Fibroblast of skin of back (primary cell): ENCODE data around the gene MYO1D.
A peak's percentile ranks its signal among the peaks of the same experiment; 100 is the strongest.
"Not testable (repeated sequence)": the region's sequence is repeated elsewhere in the genome, so short reads cannot be mapped to it uniquely, and the experiment has no call there.

ENCODE experiments used
- DNase-seq: peaks from one replicate; pipeline ENCODE4 v3.0.0-alpha.2; 2013

Gene MYO1D

DNA sequence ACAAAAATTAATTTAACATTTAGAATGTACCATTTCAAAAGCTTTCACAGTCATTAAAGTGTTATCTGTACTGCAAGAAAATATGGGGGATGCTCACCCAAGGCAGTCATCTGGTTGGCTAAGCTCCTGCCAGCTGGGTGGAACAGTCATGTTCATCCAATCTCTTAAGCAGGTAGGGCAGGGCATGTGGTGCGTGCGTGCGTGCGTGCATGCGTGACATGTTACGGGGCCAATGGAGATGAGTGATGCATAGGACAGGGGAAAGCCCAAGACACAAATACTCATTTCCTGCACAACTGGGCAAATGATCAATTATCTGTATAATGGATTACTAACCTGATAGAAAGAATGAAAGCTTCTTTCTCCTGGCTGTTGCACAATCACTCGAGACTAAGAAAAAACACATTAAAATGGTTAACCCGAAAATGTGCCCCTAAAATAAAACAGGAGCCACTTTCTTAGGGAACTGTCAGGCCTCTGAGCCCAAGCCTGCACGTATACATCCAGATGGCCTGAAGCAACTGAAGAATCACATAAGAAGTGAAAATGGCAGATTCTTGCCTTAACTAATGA lies 104.4 kb downstream of the MYO1D start:
- no peak for DNase-seq

DNA sequence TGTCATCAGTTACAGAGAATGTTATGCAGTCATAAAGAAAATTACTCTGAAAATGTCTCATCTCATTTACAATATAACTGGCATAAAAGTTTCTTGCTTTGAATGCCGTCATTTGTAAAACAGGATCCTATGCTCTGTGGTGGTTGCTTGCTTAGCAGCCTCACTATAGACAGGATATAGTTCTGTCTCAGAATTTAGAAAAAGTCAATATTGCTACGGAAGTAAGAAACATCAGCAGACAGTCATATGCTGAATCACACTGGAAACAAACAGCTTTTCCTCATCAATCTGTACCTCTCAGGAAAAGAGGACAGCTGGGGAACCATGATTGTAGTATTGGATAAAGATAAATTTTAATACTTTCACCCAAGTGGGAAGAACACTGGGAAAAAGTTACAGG lies 105.5 kb downstream of the MYO1D start:
- peak; percentile 25 for DNase-seq

DNA sequence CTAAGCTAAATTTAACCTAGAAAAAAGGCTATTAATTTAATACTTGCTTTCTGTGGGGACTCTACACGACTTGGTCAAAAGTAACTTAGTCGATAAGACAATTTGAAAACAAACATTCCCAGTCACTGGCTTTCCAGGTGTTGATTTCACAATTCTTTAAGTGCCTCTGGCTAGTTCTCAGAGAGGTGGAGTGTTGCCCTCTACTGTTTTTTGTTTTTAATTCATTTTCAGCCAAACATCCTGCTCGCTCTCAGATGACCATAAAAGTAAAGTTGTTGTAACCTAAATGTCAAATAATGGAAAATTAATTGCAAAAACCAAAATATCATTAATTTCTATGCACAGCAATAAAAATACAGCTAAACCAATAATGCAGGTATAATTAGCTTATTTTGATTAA lies 107.1 kb downstream of the MYO1D start:
- DNase-seq, result no peak

DNA sequence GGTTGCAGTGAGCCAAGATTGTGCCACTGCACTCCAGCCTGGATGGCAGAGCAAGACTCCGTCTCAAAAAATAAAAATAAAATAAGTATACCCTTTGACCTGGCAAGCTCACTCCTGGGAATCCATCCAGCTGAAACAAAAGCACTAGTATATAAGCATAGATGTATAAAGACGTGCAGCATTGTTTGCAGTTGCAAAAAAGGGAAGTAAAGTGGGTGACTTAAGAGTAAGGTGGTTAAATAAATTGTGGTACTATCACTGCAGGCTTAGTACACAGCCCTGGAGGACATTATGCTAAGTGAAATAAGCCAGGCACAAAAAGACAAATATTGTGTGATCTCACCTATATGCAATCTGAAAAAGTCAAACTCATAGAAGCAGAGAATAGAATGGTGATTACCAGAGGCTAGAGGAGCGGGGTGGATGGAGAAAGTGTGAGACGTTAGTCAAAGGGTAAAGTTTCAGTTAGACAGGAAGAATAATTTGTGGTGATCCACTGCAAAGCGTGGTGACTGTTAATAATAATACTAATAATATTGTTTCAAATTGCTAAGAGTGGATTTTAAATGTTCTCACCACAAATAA lies 113.0 kb downstream of the MYO1D start:
- no peak for DNase-seq

DNA sequence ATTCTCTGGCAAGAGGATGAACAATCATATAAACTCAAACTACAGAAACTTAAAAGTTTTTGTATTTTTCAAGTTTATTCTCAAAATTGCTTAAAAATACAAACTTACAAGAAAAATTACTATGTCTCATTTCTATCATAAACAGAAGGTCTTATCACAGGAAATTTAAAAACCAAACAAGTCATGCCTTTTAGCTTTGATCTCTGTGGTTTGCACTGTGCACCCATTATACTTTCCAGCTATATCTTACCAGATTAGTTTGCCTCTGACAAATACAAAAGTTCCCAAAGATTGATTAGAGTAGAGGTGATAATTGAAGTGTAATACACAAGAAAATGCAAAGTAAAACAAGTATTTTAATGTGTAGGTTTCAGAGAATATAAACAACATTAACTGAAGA lies 117.4 kb downstream of the MYO1D start:
- no peak for DNase-seq

DNA sequence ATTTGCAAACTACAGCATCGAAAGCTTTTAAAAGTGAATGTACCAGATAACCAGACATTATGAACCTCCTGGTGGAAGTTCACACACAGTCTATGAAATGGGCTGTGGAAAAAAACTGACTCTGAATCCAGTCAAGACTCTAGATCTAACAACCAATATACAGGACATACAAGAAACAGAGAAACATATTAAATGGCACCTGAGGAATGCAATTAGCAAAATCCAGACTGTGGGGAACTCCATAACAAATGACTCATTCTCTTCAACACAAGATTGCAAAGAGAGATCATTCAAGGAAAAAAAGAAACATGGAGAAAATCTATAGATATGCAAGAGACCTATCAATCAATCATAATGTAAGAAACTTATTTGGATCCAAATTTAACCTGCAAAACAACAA lies 119.0 kb downstream of the MYO1D start:
- no peak for DNase-seq

DNA sequence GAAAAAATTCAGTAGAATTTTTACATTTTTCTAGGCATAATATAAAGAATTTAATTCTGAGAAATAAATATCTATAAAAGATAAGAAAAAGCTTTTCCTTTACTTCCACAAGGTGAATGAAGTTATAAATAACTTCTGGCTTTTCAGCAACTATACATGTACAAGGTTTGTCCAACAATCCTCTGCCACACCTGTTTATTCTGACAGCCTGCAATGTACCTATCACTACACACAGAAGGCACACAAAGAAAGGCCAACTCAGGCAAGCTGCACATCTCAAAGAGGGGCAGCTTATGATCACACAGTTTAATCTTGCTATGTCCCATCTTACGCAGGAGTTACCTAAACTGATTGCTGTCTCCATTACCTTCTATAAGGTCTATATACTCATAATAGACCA lies 120.2 kb downstream of the MYO1D start:
- DNase-seq, result no peak

DNA sequence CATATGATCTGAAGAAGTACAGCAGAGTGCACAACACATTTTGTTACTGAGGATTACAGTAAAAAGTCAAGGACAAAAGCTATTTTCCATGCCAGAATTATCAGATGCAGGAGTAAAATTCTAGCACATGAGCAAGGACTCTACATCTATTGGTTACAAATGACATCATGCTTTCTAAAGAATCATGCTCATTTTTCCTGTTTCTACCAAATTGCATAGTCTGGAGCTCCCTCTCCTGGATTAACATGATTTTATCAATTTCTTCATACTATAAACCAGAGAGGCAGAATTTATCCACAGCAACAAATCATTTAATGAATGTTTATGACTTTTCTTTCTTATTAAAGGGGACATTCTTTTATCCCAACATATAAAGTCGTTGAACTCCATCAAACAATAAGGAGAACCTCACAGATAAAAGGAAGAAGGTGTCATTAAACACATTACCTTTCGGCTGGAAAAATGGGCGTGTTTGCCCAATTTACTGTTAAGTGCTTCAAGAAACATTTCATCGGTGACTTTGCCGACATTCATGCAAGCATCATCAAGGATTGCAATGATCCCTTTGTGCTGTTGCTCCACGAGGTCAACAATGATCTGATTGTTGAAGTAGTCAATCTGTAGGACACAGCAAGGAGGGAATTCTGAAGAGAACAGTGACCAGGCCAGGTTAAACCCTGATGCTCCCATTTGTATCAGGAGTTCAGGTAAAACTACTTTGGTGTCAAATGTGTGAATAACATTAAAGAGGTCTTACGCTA lies 121.7 kb downstream of the MYO1D start:
- DNase-seq, result peak; percentile 77

DNA sequence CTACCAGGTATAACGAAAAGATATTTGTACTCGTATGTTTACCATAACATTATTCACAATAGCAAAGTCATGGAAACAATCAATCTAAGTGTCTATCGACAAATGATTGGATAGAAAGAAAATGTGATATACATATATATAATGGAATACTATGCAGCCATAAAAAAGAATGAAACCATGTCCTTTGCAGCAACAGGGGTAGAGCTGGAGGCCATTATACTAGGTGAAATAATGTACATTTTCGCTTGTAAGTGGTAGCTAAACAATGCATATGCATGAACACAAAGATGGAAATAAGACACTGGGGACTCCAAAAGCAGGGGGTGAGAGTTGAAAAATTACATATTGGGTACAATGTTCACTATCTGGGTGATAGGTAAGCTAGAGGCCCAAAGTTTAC lies 124.0 kb downstream of the MYO1D start:
- DNase-seq, result no peak

DNA sequence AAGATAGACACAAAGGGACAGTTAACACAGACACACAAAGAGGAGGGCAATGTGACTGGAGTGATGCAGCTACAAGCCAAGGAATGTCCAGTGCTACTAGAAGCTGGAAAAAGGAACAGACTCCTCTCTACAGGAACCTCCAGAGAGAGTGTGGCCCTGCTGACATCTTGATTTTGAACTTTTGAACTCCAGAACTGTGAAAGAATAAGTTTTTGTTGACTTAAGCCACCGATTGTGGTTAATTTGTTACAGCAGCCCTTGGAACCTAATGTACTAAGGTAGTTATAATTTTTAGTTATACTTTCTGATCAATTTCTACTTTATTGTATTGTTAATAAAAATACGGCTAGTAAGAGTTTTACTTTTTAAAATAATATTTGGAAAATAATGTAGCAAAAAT lies 129.1 kb downstream of the MYO1D start:
- DNase-seq, result no peak

DNA sequence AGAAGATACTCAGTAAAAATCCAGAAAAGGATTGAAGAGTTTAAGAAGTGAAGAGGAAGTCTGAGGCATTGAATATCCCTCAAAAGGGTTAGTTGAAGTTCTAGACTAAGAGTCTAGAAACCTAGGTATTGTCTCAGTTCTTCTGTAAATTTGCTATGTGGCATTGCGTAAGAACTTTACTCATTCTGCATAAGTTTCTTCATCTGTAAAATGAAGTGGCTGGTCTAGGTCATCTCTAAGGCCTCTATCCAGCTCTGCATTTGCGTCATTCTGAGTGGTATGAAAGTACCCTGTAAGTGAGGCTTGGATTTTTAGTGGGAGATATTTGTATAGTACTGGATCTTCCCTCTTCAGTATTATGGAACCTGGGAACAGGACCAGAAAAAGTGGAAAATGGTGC lies 130.2 kb downstream of the MYO1D start:
- DNase-seq, result no peak

DNA sequence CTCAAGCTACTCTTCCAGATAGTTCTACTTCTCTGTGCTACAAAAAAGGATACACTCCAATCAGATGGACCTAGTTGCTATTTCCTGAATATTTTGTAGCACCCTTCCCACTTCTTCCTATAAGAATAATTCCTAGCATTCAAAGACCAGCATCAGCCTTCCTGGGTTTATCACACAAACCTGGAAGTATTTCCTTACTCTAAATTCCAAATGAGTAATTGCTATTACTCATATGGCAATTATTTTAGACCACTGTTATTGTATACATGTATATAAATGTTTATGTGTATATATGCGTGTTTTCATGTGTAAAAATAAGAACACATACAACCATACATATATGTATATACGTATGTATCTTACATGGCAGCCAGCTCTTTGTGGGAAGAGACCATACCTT lies 130.6 kb downstream of the MYO1D start:
- peak; percentile 4 for DNase-seq

DNA sequence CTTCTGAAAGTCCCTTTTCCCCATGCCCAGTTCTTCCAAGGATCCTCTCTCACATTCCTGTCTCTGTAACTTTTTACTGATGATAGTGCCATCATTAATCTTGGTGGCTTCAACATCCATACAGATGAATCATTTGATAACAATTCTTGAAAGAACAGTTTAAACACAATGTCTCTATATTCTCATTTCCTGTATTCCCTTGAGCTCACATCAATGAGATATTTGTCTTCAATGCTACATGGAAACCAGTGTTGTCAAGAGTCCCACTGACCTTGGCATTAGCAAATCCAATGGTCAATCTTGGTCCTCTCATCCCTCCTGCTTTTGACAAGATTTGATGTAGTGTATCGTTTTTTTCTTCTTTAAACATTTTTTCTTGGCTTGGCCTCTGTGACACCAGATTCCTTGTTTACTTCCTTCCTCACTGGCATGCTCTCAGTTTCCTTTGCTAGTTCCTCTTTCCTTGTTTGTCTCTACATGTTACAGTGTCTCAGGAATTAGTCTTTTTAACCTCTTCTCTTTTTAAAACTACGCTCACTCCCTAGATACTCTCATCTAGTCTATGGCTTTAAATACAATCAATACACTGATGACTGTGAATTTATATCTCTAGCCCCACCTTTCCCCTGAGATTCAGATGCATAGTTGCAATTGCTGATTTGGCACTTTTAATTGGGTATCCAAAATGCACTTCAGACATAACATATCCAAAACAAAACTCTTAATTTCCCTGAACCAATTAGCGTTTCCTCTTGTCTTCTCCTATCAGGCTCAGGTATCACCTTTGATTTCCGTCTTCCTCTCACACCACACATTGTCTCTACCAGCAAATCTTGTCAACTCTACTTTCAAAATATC lies 134.0 kb downstream of the MYO1D start:
- DNase-seq, result peak; percentile 45

DNA sequence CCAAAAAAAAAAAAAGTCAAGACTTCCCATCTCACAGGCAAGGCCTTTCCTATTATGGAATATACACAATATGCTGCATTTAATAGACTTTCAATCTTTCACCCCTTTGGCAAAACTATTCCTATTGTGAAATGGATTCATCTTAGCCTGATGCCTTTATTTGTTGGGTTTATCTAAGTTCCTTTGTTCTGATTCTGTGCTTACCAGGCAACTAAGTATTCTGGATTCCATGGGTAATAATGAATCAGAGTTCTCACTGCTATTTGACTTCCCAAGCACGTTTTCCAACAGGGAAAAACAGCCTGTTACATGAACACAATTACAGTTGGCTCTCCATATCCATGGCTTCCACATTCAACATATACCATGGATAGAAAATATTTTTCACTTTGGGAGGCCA lies 135.5 kb downstream of the MYO1D start:
- DNase-seq, result no peak

DNA sequence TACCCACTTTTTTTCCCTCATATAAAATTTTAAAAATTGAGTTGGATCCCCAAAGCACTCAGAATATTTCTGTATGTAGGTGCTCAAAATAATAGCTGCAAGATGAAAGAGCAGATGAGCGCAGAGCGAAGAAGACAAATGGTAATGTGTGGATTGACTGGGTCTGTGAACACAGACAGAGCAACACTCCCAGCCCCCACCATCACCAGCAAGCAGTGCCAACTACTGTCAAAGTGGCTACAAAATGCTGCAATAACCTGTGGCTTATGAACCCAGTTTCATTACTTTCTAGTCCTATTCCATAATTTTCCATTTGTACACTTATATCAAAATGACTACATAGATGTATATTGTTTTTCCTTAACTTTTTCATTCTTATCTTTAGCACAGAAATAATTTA lies 137.2 kb downstream of the MYO1D start:
- no peak for DNase-seq

DNA sequence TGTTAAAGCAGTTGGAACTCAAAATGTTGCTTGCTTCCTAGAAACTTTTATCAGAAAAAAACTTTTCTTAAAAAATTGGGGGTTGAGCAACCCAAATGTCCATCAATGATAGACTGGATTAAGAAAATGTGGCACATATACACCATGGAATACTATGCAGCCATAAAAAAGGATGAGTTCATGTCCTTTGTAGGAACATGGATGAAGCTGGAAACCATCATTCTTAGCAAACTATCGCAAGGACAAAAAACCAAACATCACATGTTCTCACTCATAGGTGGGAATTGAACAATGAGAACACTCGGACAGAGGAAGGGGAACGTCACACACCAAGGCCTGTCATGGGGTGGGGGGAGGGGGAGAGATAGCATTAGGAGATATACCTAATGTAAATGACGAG lies 137.8 kb downstream of the MYO1D start:
- not testable (repeated sequence) for DNase-seq

DNA sequence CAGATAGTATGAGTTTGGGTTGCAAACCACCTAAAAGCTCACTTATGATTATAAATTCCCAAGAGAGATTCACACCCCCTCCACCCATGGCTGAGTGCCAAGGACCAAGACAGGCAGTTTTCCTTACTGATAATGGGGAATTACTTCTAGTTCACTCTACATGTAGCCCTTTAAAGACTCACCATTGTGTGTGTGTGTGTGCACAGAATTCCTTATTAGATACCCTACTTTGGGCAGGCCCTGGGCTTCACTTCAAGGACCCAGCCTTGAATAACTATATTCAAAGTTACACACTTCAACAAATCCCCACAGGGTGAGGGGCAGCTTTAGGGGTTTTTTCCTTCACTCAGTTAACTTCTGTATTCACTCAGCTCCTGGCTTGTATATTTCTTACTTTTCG lies 143.5 kb downstream of the MYO1D start:
- no peak for DNase-seq

DNA sequence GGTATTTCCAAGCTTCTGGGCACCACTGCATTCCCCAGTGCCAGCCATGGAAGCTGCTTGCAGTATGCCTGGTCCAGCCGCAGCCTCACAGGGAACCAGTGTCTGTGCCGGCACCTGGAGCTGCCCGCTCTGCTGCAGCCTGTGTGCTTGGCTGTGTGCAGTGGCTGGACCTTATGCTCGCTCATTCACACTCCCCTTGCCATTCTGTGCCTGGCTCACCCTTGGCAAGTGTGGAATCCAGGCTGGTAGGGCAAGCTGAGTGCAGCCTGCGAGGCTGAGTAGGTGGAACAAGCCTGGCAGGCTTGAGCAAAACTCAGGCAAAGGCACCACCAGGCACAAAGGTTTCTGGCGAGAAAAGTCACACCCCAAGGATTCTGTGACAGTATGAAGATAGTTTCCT lies 144.0 kb downstream of the MYO1D start:
- DNase-seq, result no peak

DNA sequence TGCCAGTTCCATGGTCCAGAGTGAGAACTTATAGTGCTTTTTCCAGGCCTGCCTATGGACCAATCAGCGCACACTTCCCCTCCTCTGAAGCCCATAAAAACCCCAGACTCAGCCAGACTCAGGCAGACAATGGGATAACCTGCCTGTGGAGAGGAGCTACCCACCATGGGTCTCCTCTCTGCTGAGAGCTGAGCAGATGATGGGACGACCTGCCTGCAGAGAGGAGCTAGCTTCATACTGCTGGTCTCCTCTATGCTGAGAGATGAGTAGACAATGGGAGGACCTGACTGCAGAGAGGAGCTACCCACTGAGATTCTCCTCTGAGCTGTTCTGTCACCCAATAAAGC lies 144.7 kb downstream of the MYO1D start:
- DNase-seq, result no peak

DNA sequence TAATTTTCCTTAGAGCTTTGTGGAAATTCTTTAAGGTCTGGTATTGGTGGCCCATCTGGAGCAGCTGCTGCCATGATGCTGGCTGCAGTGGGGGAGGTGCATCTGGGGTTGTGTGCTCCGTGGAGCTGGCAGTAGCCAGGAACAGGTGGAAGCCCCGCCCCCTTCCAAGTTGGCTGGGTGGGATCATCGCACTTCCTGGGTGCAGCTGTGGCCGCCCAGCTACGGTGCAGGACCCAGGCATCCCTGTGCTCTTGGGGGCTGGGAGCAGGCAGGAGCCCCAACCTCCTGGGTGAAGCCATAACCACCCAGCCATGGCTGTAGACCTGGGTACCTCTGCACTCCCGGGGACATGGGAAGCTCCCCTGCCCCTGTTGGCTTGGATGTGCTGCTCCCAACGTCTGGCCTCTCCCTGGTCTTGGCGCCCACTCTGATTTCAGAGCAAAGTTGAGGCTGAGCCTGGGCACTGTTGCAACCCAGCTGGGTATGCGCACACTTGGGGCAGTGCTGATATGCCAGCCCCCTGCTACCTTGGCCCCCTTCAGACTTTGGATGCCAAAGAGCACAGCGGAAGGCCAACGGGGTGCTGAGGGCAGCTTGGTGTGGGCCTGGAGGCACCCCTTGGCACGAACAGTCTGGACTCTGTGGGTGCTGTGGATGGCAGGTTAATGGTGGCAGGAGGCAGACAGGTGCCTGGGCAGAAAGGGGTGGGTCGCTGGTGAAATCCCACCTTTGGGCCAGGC lies 145.2 kb downstream of the MYO1D start:
- no peak for DNase-seq

DNA sequence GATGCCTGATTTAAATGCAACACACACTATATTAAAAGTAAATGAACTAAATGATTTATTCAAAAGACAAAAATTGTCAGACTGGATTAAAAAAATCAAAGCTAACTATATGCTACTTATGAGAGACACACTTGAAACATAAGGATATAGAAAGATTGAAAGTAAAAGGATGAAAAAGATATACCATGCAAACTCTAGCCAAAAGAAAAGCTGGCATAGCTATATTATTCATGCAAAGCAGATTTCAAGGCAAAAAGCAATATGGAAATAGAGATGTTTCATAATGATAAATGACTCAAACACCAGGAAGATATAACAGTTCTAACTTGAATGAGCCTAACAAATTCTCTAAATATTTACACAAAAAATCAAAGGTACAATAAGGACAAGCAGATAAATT lies 149.2 kb downstream of the MYO1D start:
- no peak for DNase-seq

DNA sequence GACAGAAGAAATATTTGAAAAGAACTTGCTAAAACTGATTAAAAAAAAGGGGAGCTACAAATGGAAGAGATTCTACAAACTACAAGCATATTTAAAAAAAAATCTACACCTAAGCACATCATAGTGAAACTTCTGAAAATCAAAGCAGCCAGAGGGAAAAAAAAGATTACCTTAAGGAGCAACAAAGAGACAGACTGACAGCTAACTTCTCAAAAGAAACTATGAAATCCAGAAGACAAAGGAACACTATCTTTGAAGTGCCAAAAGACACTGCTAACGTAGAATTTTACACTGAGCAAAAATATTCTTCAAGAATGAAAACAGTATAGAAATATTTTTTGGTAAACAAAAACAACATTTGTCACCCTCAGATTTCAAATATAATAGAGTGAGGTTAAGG lies 151.2 kb downstream of the MYO1D start:
- DNase-seq, result no peak
